Calu3 (cell line): ENCODE results near the gene GNG13. TPM values are rescaled to one million over a fixed set of nuclear protein-coding genes. Genes with fewer than 3 reads are reported as not detected.

ENCODE experiments used
- BruUV-seq: library from RNA; stranded (reverse); fragments of 400-500 nt; replicated peaks from 2 replicates; lab custom pipeline; 2021; lab: Mats Ljungman, UMichigan
- CTCF ChIA-PET: fragments of 300-600 bp; sonication (Branson Sonifier 250); formaldehyde crosslinking; loops from one replicate; lab custom pipeline; 2022; ENCODE audit warnings: antibody characterized with exemption; lab: Charles Lee
- DNase-seq: peaks from one replicate; pipeline ENCODE4 v3.0.0; 2022
- H3K27ac Mint-ChIP-seq: one replicate; pipeline ENCODE4 v1.8.0; 2022; ENCODE audit warnings: mixed read lengths; ENCODE audit not compliant: unreplicated experiment
- H3K27me3 Mint-ChIP-seq: one replicate; pipeline ENCODE4 v1.8.0; 2022; ENCODE audit warnings: mixed read lengths; ENCODE audit not compliant: unreplicated experiment
- H3K36me3 Mint-ChIP-seq: one replicate; pipeline ENCODE4 v1.8.0; 2022; ENCODE audit warnings: mild to moderate bottlenecking, moderate library complexity, mixed read lengths; ENCODE audit not compliant: insufficient read depth, unreplicated experiment
- H3K4me1 Mint-ChIP-seq: one replicate; pipeline ENCODE4 v1.8.0; 2022; ENCODE audit warnings: mild to moderate bottlenecking, low read depth, mixed read lengths; ENCODE audit not compliant: unreplicated experiment
- H3K4me3 Mint-ChIP-seq: one replicate; pipeline ENCODE4 v1.8.0; 2022; ENCODE audit warnings: mild to moderate bottlenecking, low read depth, moderate library complexity, mixed read lengths; ENCODE audit not compliant: unreplicated experiment
- H3K9me3 Mint-ChIP-seq: one replicate; pipeline ENCODE4 v1.8.0; 2022; ENCODE audit warnings: low read depth, mixed read lengths; ENCODE audit not compliant: unreplicated experiment
- CTCF ChIP-seq: fragments of 200-600 bp; IDR thresholded peaks from one replicate; pipeline ENCODE4 v1.8.0; 2022; ENCODE audit warnings: antibody characterized with exemption; ENCODE audit not compliant: unreplicated experiment
- intact Hi-C: fragments of 100-400 bp; cut with micrococcal nuclease; formaldehyde crosslinking; loops from one replicate; pipeline ENCODE4 v1.10.0; 2022; ENCODE audit not compliant: unreplicated experiment
- total RNA-seq: library from RNA; stranded (reverse); gene quantifications from 2 replicates; pipeline ENCODE4 v1.2.3, GENCODE V29; 2022

The GNG13 gene
- total RNA-seq, 1 experiment from 2014 or later = not detected

- CTCF ChIA-PET = no interaction called here
- no peak overlapping the region for H3K4me3 Mint-ChIP-seq
- H3K27ac Mint-ChIP-seq = no peak overlapping the region
- peaks cover 8% of the 10 kb centered on the region for H3K4me1 Mint-ChIP-seq
- H3K9me3 Mint-ChIP-seq = no peaks in the 10 kb centered on the region
- TF ChIP-seq CTCF = no peak
- no peaks in the 10 kb centered on the region for H3K36me3 Mint-ChIP-seq
- no TSS peak for BruUV-seq
- DNase-seq = no peak
- peaks cover 38% of the 10 kb centered on the region for H3K27me3 Mint-ChIP-seq
- intact Hi-C loops = no loop called here
Measured at GRCh38 chr16:775236-775796, 25.2 kb downstream of the GNG13 start.

DNA sequence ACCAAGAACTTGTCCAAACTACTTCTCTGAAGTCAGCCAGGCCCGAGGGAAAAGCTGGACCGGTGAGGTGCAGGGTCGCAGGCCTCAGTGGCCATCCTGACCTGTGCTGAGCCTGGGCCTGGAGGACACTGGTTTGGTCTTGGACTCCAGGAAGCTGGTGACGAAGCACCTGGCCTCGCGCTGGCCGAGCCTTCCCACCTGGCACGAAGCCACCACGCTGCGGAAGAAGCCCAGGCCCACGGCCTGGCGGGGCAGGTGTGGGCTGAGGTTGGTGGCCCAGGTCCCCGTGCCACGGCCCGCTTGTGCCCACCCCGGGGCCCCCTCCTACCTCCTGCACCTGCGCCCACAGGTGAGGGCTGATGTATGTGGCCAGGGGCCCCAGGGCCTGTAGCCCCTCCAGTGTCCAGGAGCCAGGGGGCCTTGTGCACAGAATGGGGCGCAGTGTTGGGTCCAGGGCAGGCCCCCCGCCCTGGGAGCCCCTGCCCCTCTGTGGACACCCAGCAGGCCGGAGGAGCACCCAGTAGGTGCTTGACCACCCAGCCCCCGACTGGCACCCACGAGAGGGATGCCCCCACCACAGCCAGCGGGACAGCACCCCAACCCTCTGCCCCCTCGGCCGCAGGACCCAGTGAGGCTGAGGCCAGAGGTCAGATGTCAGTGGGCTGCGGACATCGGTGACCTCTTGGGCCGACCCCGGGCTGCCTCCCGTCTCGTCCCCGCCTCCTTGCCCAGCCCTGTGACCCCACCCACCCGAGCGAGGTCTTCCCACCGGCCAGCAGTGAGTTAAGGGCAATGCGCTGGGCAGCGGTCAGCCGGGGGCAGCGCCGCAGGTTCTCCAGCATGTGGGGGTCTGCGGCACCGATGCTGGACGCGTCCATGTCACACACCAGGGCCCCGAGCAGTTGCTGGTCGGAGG is 26.2 kb downstream of the GNG13 start:
- Mint-ChIP-seq H3K4me1 (peaks cover 8% of the 10 kb centered on the region), H3K9me3 (no peaks in the 10 kb centered on the region), H3K4me3 (no peak overlapping the region), H3K36me3 (no peaks in the 10 kb centered on the region), H3K27ac (no peak overlapping the region), H3K27me3 (peaks cover 38% of the 10 kb centered on the region)
- TF ChIP-seq CTCF = no peak
- intact Hi-C loops = no loop called here
- BruUV-seq = no TSS peak
- DNase-seq = peak; percentile 60
- CTCF ChIA-PET = interaction anchor here (0.9 kb wide), 1 partner anchor 61 kb away, joined by 5 read pairs; no protein-coding TSS in a partner anchor

GRCh38 chr16:772959-773358 is 27.6 kb downstream of the GNG13 start:
- Mint-ChIP-seq H3K27me3 (peaks cover 38% of the 10 kb centered on the region), H3K4me1 (peaks cover 6% of the 10 kb centered on the region), H3K9me3 (no peaks in the 10 kb centered on the region), H3K4me3 (no peak overlapping the region), H3K27ac (no peak overlapping the region), H3K36me3 (peaks cover 4% of the 10 kb centered on the region)
- no peak for TF ChIP-seq CTCF
- DNase-seq = no peak
- CTCF ChIA-PET = interaction anchor here (0.7 kb wide), 3 partner anchors 12 to 429 kb away, joined by 4 to 5 read pairs (median 5); no protein-coding TSS in a partner anchor
- intact Hi-C loops = no loop called here
- BruUV-seq = no TSS peak

- Mint-ChIP-seq H3K27ac (no peak overlapping the region), H3K36me3 (peaks cover 4% of the 10 kb centered on the region), H3K4me1 (no peaks in the 10 kb centered on the region), H3K4me3 (no peak overlapping the region), H3K27me3 (peaks cover 23% of the 10 kb centered on the region), H3K9me3 (no peaks in the 10 kb centered on the region)
- TF ChIP-seq CTCF = no peak
- no TSS peak for BruUV-seq
- DNase-seq = no peak
- intact Hi-C loops = no loop called here
- CTCF ChIA-PET = no interaction called here
Measured at GRCh38 chr16:770411-770810, 30.1 kb downstream of the GNG13 start.
